KOPT-K1 (cell line): ENCODE measurements around the gene ALOX12.
"Not testable (repeated sequence)": the region's sequence is repeated elsewhere in the genome, so short reads cannot be mapped to it uniquely, and the experiment has no call there.

ENCODE experiments used
- H3K27ac ChIP-seq: fragments of 200-600 bp; sonication (generic); 2 replicates; pipeline ENCODE4 v1.5.1; 2016; ENCODE audit warnings: antibody characterized with exemption, mild to moderate bottlenecking, low read depth, low read length; ENCODE audit not compliant: poor library complexity, severe bottlenecking
- H3K36me3 ChIP-seq: fragments of 200-600 bp; sonication (generic); 2 replicates; pipeline ENCODE4 v1.5.1; 2017; ENCODE audit warnings: antibody characterized with exemption, mild to moderate bottlenecking, low read length, moderate library complexity; ENCODE audit not compliant: insufficient read depth
- H3K9me3 ChIP-seq: fragments of 200-600 bp; sonication (generic); 2 replicates; pipeline ENCODE4 v1.5.1; 2017; ENCODE audit warnings: antibody characterized with exemption, low read length, mild to moderate bottlenecking; ENCODE audit not compliant: insufficient read depth, poor library complexity, severe bottlenecking

Gene ALOX12

GRCh38 chr17:7043182-7043496, 47.3 kb downstream of the ALOX12 start:
- Histone ChIP-seq H3K27ac (no peak overlapping the region), H3K36me3 (no peaks in the 10 kb centered on the region), H3K9me3 (no peaks in the 10 kb centered on the region)

- Histone ChIP-seq H3K36me3 (no peaks in the 10 kb centered on the region), H3K27ac (no peak within 1 kb of the TSS), H3K9me3 (no peaks in the 10 kb centered on the region)
Measured at GRCh38 chr17:7043497-7044198, 47.8 kb downstream of the ALOX12 start, which contains the start of gene SLC16A11. SLC16A11 (minus strand) TSS chr17:7044092; CDS start chr17:7043513, 579 bp downstream.

GRCh38 chr17:7045492-7046126, 49.8 kb downstream of the ALOX12 start:
- Histone ChIP-seq H3K36me3 (no peaks in the 10 kb centered on the region), H3K9me3 (no peaks in the 10 kb centered on the region), H3K27ac (no peak overlapping the region)

GRCh38 chr17:7046127-7046724, 50.4 kb downstream of the ALOX12 start:
- Histone ChIP-seq H3K36me3 (no peaks in the 10 kb centered on the region), H3K9me3 (no peaks in the 10 kb centered on the region), H3K27ac (no peak overlapping the region)

- H3K27ac ChIP-seq, H3K9me3 ChIP-seq, H3K36me3 ChIP-seq: not testable (repeated sequence)
Measured at GRCh38 chr17:7046725-7047397, 51.0 kb downstream of the ALOX12 start.

- Histone ChIP-seq H3K27ac (no peak overlapping the region), H3K9me3 (no peaks in the 10 kb centered on the region), H3K36me3 (no peaks in the 10 kb centered on the region)
Measured at GRCh38 chr17:7047566-7047965, 51.7 kb downstream of the ALOX12 start.

- no peak overlapping the region for H3K27ac ChIP-seq
- H3K36me3 ChIP-seq: no peaks in the 10 kb centered on the region
- no peaks in the 10 kb centered on the region for H3K9me3 ChIP-seq
Measured at GRCh38 chr17:7048968-7049367, 53.1 kb downstream of the ALOX12 start.

- not testable (repeated sequence) for H3K27ac ChIP-seq, H3K36me3 ChIP-seq, H3K9me3 ChIP-seq
Measured at GRCh38 chr17:7050583-7050982, 54.7 kb downstream of the ALOX12 start.

- Histone ChIP-seq H3K27ac (no peak overlapping the region), H3K9me3 (no peaks in the 10 kb centered on the region)
Measured at GRCh38 chr17:7056386-7056785, 60.5 kb downstream of the ALOX12 start.

GRCh38 chr17:7058831-7059447, 63.1 kb downstream of the ALOX12 start:
- no peak overlapping the region for H3K27ac ChIP-seq
- H3K36me3 ChIP-seq: no peaks in the 10 kb centered on the region
- H3K9me3 ChIP-seq: no peaks in the 10 kb centered on the region

More at GRCh38 chr17:7056386-7056785, 60.5 kb downstream of the ALOX12 start:
- H3K36me3 ChIP-seq: no peaks in the 10 kb centered on the region
